ENCODE results near the gene WWOX. TPM values are rescaled to one million over a fixed set of nuclear protein-coding genes. Genes with fewer than 3 reads are reported as not detected.

Gene WWOX
- total RNA-seq, 2 experiments from 2014 or later = 14.3 to 16.5 TPM

- no peak overlapping the region for H3K27ac Mint-ChIP-seq
- H3K9me3 Mint-ChIP-seq = no peaks in the 10 kb centered on the region
- H3K36me3 Mint-ChIP-seq = no peaks in the 10 kb centered on the region
- no peak overlapping the region for H3K4me3 Mint-ChIP-seq
- CTCF ChIA-PET = no interaction called here
- H3K27me3 Mint-ChIP-seq = no peaks in the 10 kb centered on the region
- no peak for DNase-seq
- H3K4me1 Mint-ChIP-seq (ENCODE audit: low read depth) = no peaks in the 10 kb centered on the region
- intact Hi-C loops (cut with micrococcal nuclease) = no loop called here
- POLR2A ChIA-PET = no interaction called here
Measured at GRCh38 chr16:78209951-78210661, 110.7 kb downstream of the WWOX start.

DNA sequence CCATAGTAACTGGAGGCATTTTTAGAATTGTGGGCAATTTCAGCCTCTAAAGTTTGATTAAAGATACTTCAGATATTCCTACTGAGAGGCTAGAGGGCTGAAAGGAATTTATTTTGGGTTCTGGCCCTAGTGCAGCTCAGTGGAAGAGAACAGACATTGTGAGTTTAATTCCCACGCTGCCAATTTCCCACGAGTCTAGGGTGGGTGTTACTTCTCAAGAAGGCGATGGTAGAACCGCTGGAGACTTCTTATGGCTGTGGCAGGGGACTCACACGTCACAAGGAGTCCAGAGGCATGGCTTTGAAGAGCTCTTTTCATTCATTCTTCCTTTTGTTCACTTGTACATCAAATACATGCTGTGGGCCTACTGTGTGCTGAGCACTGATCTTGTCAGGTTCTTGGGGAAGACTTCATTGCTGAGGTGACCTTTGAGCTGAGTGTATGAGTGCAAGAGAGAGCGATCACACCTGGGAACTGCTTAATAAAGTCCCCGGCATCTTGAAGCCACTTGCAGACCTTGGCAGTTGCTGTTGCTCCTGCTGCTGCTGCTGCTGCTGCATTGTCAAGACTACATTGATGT is 111.7 kb downstream of the WWOX start:
- POLR2A ChIA-PET = no interaction called here
- no peaks in the 10 kb centered on the region for H3K4me1 Mint-ChIP-seq (ENCODE audit: low read depth)
- intact Hi-C loops (cut with micrococcal nuclease) = no loop called here
- CTCF ChIA-PET = no interaction called here
- no peak overlapping the region for H3K27ac Mint-ChIP-seq
- no peak overlapping the region for H3K4me3 Mint-ChIP-seq
- H3K9me3 Mint-ChIP-seq = no peaks in the 10 kb centered on the region
- no peak for DNase-seq
- H3K27me3 Mint-ChIP-seq = no peaks in the 10 kb centered on the region
- no peaks in the 10 kb centered on the region for H3K36me3 Mint-ChIP-seq

DNA sequence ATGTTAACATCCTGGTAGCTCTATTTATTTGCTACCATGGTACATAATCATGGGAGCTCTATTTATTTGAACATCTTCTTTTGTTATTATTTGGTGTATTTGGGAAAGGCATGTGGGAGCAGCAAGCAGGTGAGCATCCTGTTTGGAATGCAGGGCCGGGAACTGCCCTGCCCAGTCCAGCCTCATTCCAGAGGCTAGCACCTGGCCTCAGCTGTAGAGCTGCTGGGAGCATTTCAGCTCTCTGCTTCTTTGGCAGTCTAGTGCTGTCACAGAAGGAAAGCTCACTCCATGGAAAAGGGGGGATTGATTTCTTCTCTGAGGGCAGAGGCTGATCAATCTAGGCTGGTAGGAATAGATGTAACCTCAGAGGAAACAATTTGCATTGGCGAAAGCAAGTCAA is 112.5 kb downstream of the WWOX start:
- Mint-ChIP-seq H3K9me3 (no peaks in the 10 kb centered on the region), H3K4me1 (ENCODE audit: low read depth) (no peaks in the 10 kb centered on the region), H3K4me3 (no peak overlapping the region), H3K27ac (no peak overlapping the region), H3K27me3 (no peaks in the 10 kb centered on the region), H3K36me3 (no peaks in the 10 kb centered on the region)
- ChIA-PET POLR2A (no interaction called here), CTCF (no interaction called here)
- no peak for DNase-seq
- intact Hi-C loops (cut with micrococcal nuclease) = no loop called here

DNA sequence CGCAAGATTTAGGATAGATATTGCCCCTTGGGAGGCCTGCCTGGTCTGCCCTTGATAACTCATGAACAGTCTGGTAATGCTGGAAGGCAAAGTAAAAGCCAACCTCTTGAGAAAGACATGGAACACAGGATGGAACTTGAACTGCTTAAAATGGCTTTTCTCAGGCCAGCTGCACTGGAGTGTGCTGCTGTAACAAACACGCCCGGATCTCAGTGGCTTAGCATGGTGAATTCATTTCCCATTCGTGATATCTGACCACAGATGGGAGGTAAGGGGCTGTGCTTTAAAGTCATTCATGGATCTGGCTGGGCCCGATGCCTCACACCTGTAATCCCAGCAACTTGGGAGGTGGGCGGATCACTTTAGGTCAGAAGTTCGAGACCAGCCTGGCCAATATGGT is 113.2 kb downstream of the WWOX start:
- no peak overlapping the region for H3K4me3 Mint-ChIP-seq
- DNase-seq = no peak
- CTCF ChIA-PET = no interaction called here
- H3K27ac Mint-ChIP-seq = no peak overlapping the region
- H3K4me1 Mint-ChIP-seq (ENCODE audit: low read depth) = no peaks in the 10 kb centered on the region
- H3K36me3 Mint-ChIP-seq = no peaks in the 10 kb centered on the region
- H3K9me3 Mint-ChIP-seq = no peaks in the 10 kb centered on the region
- POLR2A ChIA-PET = no interaction called here
- intact Hi-C loops (cut with micrococcal nuclease) = no loop called here
- H3K27me3 Mint-ChIP-seq = no peaks in the 10 kb centered on the region

GRCh38 chr16:78213751-78214150 is 114.3 kb downstream of the WWOX start:
- intact Hi-C loops (cut with micrococcal nuclease) = no loop called here
- H3K9me3 Mint-ChIP-seq = no peaks in the 10 kb centered on the region

GRCh38 chr16:78215222-78215621 is 115.8 kb downstream of the WWOX start:
- POLR2A ChIA-PET = no interaction called here
- CTCF ChIA-PET = no interaction called here
- Mint-ChIP-seq H3K4me3 (no peak overlapping the region), H3K27me3 (no peaks in the 10 kb centered on the region), H3K36me3 (no peaks in the 10 kb centered on the region), H3K4me1 (ENCODE audit: low read depth) (no peaks in the 10 kb centered on the region), H3K9me3 (no peaks in the 10 kb centered on the region), H3K27ac (no peak overlapping the region)
- no peak for DNase-seq
- intact Hi-C loops (cut with micrococcal nuclease) = no loop called here

More at GRCh38 chr16:78213751-78214150, 114.3 kb downstream of the WWOX start:
- Mint-ChIP-seq H3K4me1 (ENCODE audit: low read depth) (no peaks in the 10 kb centered on the region), H3K36me3 (no peaks in the 10 kb centered on the region), H3K27me3 (no peaks in the 10 kb centered on the region), H3K27ac (no peak overlapping the region), H3K4me3 (no peak overlapping the region)
- ChIA-PET CTCF (interaction anchor here (1.1 kb wide), 1 partner anchor 36 kb away, joined by 3 read pairs; no protein-coding TSS in a partner anchor), POLR2A (no interaction called here)
- DNase-seq = no peak

GRCh38 chr16:78216166-78216745 is 116.8 kb downstream of the WWOX start:
- ChIA-PET POLR2A (no interaction called here), CTCF (no interaction called here)
- Mint-ChIP-seq H3K36me3 (no peaks in the 10 kb centered on the region), H3K27ac (no peak overlapping the region), H3K4me3 (no peak overlapping the region), H3K27me3 (no peaks in the 10 kb centered on the region), H3K9me3 (no peaks in the 10 kb centered on the region), H3K4me1 (ENCODE audit: low read depth) (no peaks in the 10 kb centered on the region)
- no peak for DNase-seq
- intact Hi-C loops (cut with micrococcal nuclease) = no loop called here

DNA sequence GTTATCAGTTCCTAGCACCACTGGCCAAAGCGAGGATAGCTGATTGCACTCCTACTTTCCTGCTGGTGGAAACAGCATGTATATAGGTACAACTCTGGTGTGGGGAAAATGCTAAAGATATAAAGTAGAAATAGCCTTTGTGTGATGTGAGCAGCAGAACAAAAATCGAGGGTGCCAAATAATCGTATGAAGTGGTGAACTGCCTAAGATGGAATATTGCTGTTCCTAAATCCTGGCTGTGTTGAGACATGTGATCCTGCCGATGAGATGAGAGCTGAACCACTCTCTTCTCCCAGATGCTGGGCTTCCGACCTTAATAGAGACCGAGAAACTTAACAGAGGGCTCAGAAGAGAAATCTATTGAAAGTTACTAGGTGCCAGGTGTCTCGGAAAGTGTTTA is 117.8 kb downstream of the WWOX start:
- Mint-ChIP-seq H3K27ac (no peak overlapping the region), H3K9me3 (no peaks in the 10 kb centered on the region), H3K36me3 (no peaks in the 10 kb centered on the region), H3K4me3 (no peak overlapping the region), H3K27me3 (no peaks in the 10 kb centered on the region), H3K4me1 (ENCODE audit: low read depth) (no peaks in the 10 kb centered on the region)
- ChIA-PET CTCF (no interaction called here), POLR2A (no interaction called here)
- intact Hi-C loops (cut with micrococcal nuclease) = no loop called here
- no peak for DNase-seq

GRCh38 chr16:78218279-78218678 is 118.8 kb downstream of the WWOX start:
- H3K4me1 Mint-ChIP-seq (ENCODE audit: low read depth) = no peaks in the 10 kb centered on the region
- no peak for DNase-seq
- no peaks in the 10 kb centered on the region for H3K9me3 Mint-ChIP-seq
- ChIA-PET POLR2A (no interaction called here), CTCF (no interaction called here)
- no peaks in the 10 kb centered on the region for H3K27me3 Mint-ChIP-seq
- H3K36me3 Mint-ChIP-seq = no peaks in the 10 kb centered on the region
- H3K4me3 Mint-ChIP-seq = no peak overlapping the region
- intact Hi-C loops (cut with micrococcal nuclease) = no loop called here
- H3K27ac Mint-ChIP-seq = no peak overlapping the region

DNA sequence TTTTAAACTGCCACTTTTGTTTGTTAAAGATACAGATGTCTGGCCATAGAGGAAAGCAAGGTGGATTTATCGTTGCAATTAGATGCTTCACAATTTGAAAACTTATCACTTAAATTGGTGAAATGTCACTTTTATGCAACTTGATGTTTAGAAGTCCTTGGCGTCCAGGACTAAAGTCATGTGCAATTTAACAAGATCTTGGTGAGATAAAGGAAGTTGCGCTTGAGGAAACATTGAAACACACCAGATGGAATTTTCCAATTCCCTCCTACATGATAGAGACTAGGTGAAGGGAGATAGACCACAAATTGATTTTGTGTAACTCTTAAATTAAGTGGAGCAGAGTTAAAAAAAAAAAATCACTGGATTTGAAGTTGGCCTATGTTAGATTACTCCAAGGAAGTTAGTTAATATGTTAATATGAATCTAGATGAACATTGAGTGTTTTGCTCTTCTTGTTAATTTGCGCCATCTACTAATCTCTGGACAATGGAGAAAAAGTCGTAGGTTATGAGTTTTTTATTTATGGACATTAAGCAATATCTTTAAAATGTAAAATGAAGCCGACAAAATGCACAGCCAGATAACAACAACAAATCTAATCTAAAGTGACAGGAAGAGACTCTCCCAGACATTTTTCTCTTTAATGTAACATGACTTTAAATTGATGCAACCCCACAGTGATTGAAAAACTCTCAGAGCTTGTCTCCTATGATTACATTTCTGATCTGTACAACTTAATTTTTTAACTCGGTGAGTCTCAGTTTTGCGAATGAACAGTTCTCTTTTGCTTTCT is 119.6 kb downstream of the WWOX start:
- H3K4me1 Mint-ChIP-seq (ENCODE audit: low read depth) = no peaks in the 10 kb centered on the region
- H3K9me3 Mint-ChIP-seq = no peaks in the 10 kb centered on the region
- H3K36me3 Mint-ChIP-seq = no peaks in the 10 kb centered on the region
- H3K27ac Mint-ChIP-seq = no peak overlapping the region
- H3K4me3 Mint-ChIP-seq = no peak overlapping the region
- no peak for DNase-seq
- intact Hi-C loops (cut with micrococcal nuclease) = no loop called here
- no peaks in the 10 kb centered on the region for H3K27me3 Mint-ChIP-seq
- CTCF ChIA-PET = no interaction called here
- POLR2A ChIA-PET = no interaction called here

DNA sequence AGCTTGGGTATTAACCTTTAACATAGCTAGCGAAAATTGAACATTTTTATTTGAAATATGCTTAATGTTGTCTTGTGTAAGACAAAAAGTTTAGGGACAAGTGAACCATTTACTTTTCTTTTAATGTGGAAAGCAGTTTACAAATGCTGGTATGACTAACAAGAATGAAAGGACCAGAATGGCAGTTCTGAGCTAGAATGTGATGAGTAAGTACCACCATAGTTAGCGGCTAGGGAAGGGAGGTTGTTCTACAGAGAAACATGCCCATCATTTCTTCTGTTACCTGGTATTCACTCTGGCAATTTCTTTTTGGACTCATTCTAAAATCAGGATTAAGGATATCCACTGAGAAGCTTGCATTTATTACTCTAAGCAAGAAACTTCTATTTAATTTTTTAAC is 121.1 kb downstream of the WWOX start:
- H3K4me1 Mint-ChIP-seq (ENCODE audit: low read depth) = no peaks in the 10 kb centered on the region
- DNase-seq = no peak
- H3K27ac Mint-ChIP-seq = no peak overlapping the region
- ChIA-PET POLR2A (no interaction called here), CTCF (interaction anchor here (0.6 to 0.8 kb wide), 3 partner anchors 9 to 1351 kb away, joined by 3 to 5 read pairs (median 4); no protein-coding TSS in a partner anchor)
- H3K36me3 Mint-ChIP-seq = no peaks in the 10 kb centered on the region
- H3K27me3 Mint-ChIP-seq = no peaks in the 10 kb centered on the region
- H3K4me3 Mint-ChIP-seq = no peak overlapping the region
- H3K9me3 Mint-ChIP-seq = no peaks in the 10 kb centered on the region
- intact Hi-C loops (cut with micrococcal nuclease) = no loop called here

GRCh38 chr16:78221892-78222291 is 122.4 kb downstream of the WWOX start:
- Mint-ChIP-seq H3K9me3 (no peaks in the 10 kb centered on the region), H3K4me3 (no peak overlapping the region), H3K27ac (no peak overlapping the region), H3K4me1 (ENCODE audit: low read depth) (no peaks in the 10 kb centered on the region), H3K36me3 (no peaks in the 10 kb centered on the region), H3K27me3 (no peaks in the 10 kb centered on the region)
- intact Hi-C loops (cut with micrococcal nuclease) = no loop called here
- POLR2A ChIA-PET = no interaction called here
- no peak for DNase-seq
- CTCF ChIA-PET = no interaction called here
